LNCaP clone FGC (cell line): ENCODE results near the gene POR.

Experiments
- DNase-seq: peaks from one replicate; pipeline ENCODE4 v3.0.0-alpha.2; 2011; ENCODE audit warnings: low read depth
- H3K4me3 ChIP-seq: 2 replicates; pipeline ENCODE4 v1.5.1; 2011; ENCODE audit warnings: mild to moderate bottlenecking, low read depth, low read length, control low read depth
- CTCF ChIP-seq: IDR thresholded peaks from 2 replicates; pipeline ENCODE4 v1.5.1; 2012; ENCODE audit warnings: mild to moderate bottlenecking; ENCODE audit not compliant: control insufficient read depth, insufficient read depth; ENCODE audit errors: extremely low read depth

Gene POR

GRCh38 chr7:75968561-75969001 lies 53.6 kb downstream of the POR start:
- TF ChIP-seq CTCF = no peak
- no peak for DNase-seq
- H3K4me3 ChIP-seq = no peak overlapping the region

GRCh38 chr7:75969182-75969581 lies 54.2 kb downstream of the POR start:
- H3K4me3 ChIP-seq = no peak overlapping the region
- DNase-seq = no peak
- TF ChIP-seq CTCF = no peak

GRCh38 chr7:75969704-75970498 lies 54.9 kb downstream of the POR start:
- H3K4me3 ChIP-seq = no peak overlapping the region
- no peak for DNase-seq
- TF ChIP-seq CTCF = no peak

- DNase-seq = no peak
- TF ChIP-seq CTCF = no peak
- no peak overlapping the region for H3K4me3 ChIP-seq
Observed at GRCh38 chr7:75971309-75971960, 56.5 kb downstream of the POR start.

GRCh38 chr7:75971961-75972763 lies 57.2 kb downstream of the POR start:
- TF ChIP-seq CTCF = no peak
- no peak overlapping the region for H3K4me3 ChIP-seq
- no peak for DNase-seq

GRCh38 chr7:75977743-75978142 lies 62.8 kb downstream of the POR start:
- TF ChIP-seq CTCF = no peak
- no peak overlapping the region for H3K4me3 ChIP-seq
- DNase-seq = no peak
